NCI-H2196 treated with DMSO at 0.1 percent for 48 hours (cell line): Measurements from ENCODE around the gene LCP1.

ENCODE experiments used
- DNase-seq: peaks from one replicate; lab custom pipeline; 2025; ENCODE audit not compliant: unreplicated experiment; lab: John Stamatoyannopoulos, UW

Gene LCP1

GRCh38 chr13:46131705-46132104, 50.3 kb downstream of the LCP1 start:
- DNase-seq = no peak

DNA sequence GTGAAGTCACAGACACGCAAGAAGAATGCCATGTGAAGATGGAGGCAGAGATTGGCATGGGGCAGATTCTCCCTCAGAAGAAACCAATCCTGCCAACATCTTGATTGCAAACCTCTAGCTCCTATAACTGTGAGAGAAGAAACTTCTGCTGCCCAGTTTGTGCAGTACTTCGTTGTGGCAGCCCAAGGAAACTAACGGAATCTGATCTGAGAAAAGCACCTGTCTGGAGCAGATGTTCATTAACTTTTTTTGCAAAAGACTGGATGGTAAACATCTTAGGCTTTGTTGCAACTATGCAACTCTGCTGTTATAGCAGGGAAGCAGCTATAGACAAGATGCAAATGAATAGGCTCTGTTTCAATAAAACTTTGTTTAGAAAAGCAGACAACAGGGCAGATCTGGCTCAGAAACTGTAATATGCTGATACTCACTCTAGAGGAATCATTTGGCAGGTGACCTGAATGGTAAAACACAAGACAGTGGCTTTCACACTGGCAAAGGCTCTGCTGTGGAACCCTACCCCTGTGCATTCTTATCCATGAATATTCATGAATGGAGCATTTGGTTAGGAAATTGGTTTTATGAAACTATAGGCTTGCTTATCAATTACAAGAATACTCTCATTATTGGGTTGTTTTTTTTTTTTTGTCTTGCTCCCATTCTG, 51.9 kb downstream of the LCP1 start:
- no peak for DNase-seq

DNA sequence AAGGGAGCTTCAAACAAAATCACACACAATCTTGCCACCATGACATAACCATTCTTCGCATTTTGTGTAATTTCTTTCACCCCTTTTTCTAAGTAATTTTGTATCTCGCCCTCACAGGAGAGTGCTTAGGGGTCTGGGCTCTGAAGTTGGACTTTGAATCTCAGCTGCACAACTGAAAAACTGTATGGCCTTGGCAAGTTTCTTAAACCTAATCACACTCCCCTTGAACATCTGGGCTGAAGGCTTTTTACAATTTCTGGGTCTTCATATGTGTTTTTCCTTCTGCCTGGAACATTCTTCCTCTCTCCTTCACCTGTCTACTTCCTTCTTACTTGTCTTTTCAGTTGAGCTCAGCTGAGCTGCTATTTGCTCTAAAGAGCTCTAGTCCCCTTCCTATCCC, 52.9 kb downstream of the LCP1 start:
- no peak for DNase-seq

GRCh38 chr13:46127358-46128023, 54.5 kb downstream of the LCP1 start:
- DNase-seq = no peak

- DNase-seq = peak; percentile 5
Observed at GRCh38 chr13:46126552-46127357, 55.2 kb downstream of the LCP1 start.

GRCh38 chr13:46126056-46126455, 55.9 kb downstream of the LCP1 start:
- DNase-seq = no peak

- no peak for DNase-seq
Observed at GRCh38 chr13:46124967-46125933, 56.7 kb downstream of the LCP1 start.

DNA sequence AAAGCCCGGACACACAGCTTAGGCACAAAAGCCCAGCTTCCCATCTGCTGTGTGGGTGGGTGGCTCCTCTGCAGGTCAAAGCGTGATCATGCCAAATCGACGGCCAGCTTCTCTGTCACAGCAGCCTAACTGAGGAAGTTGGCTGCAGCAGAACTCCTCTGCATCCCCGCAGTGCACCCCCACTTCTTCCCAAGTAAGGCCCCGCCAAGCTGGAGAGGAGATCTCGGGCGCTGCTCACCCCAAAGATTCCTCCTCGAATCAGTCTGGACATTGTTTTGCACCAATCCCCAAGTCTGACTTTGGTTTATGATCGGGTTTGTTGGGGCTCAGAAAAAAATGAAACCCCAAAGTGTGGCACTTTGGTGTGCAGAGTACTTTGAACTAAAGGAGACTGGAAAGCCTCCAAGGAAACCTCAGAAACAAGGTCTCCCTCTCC, 57.4 kb downstream of the LCP1 start:
- DNase-seq = no peak

DNA sequence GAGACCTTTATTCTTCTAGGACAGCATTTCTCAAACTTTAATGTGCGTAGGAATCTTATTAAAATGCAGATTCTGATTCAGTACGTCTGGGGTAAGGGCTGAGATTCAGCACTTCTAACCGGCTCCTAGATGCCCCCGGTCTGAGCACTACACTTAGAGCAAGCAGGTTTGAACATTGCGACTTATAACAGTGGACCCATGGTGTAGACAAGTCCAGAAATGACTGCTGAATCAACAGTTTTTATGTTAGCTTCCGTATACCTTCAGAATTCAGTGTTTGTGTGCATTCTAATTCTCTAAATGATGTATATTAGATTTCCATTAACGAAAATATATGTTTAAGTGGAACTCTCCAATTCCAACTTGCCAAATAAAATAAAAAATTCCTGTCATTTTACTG, 59.7 kb downstream of the LCP1 start:
- DNase-seq = no peak

DNA sequence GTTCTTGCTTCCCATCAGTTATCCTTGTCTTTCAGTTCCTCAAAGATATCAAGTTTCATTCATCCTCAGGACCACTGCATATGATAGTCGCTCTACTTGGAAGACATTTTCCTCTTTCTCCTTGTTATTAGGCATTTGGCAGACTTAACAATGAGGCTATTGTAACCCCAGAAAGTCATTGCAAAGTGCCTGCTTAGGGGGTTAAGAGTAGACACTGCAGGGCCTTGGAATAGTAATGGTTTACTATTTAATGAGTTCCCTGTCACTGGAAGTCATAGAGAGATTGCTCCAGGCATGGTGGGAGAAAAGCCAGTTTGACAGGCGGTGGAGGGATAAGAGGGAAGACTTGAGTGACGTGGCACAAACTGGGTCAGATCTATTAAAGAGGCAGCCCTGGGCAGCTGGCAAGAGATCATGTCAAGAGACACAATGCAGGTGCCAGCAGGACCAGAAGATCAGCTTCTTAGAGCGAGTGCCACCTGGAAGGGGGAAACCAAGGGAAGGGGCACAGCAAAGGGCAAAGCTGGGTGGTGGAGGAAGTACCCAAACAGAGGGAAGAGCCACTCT, 60.3 kb downstream of the LCP1 start:
- DNase-seq = no peak

GRCh38 chr13:46121033-46121432, 60.9 kb downstream of the LCP1 start:
- no peak for DNase-seq

DNA sequence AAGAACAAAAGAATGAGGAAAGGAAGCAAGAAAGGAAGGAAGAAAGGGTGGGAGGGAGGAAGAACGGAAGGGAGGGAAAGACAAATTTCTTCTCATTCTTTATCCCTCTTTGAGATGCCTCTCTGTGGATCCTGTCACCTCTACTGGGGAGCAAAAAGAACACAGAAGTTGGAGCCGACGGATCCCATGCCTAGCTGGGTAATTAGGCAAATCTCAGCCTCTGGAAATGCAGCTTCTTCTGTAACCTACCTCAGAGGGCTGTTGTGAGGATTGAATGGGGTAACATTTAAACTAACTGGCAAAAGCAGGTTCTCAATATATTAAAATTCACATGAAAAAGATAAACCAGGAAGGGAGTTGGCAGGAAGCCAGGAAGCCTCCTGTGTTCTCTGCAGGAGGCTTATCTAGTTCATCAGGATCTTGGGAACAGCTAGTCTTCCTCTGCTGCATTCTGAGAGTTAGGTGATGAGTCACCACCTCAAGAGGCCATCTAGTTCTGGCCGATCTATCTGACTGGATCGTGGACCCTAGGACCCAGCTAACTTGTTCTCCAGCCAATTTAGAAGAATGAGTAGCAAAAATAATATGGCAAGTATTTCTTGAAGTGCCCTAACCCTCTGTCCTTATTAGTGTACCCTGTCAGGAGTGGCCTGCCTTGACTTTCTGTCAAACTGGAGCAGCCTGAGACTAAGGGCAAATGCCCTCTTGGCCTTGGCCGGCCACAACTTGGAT, 61.9 kb downstream of the LCP1 start:
- peak; percentile 13 for DNase-seq

DNA sequence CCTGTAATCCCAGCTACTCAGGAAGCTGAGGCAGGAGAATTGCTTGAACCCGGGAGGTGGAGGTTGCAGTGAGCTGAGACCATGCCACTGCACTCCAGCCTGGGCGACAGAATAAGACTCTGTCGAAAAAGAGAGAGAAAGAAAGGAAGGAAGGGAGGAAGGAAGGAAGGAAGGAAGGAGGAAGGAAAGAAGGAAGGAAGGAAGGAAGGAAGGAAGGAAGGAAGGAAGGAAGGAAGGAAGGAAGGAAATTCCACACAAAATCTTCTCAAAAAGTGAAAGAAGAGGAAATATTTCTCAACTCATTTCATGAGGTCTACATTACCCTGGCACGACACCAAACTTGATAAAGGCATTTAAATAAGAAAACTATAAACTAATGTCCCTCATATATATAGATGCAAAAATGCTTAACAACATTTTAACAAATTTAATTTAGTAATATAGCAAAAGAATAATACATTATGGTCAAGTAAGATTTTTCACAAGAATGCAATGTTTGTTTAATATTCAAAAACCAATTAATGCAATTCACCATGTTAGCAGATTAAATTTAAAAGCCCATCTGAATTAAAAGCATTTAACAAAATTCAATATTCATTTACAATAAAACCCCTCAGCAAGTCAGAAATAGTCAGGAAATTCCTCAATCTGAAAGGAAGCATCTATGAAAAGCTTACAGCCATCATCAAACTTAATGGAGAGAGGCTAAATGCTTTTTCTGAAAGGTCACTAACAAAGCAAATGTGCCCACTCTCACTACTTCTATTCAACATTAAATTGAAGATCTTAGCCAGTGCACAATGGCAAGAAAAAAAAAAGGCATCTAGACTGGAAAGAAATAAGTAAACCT, 65.1 kb downstream of the LCP1 start:
- DNase-seq = no peak

- DNase-seq = no peak
Observed at GRCh38 chr13:46114613-46115012, 67.4 kb downstream of the LCP1 start.

GRCh38 chr13:46113596-46113995, 68.4 kb downstream of the LCP1 start:
- DNase-seq = no peak

GRCh38 chr13:46111151-46111550, 70.8 kb downstream of the LCP1 start:
- DNase-seq = no peak

- DNase-seq = no peak
Observed at GRCh38 chr13:46109451-46109850, 72.5 kb downstream of the LCP1 start.

DNA sequence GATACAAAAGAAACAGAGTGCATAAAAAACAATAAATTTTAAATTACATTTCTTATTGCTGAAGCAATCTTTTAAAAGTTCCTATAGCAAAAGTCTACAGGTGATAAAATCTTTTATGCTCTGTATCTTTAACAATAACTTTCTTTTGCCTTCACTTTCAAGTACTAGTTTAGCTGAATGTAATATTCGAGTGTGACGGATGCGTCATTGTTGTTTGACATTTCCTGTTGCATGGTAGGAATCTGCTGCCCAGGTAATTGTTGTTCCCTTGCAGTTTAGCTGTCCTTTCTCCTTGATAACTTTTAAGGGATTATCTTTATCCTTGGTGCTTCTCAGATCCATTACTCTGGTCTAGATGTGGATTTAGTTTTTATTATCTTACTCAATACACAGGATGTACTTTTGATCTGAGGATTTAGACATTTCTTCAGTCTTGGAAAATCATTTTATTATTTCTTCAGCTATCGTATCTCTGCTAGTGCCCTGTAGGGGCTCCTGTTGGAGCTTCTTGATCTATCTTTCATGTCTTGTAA, 75.1 kb downstream of the LCP1 start:
- no peak for DNase-seq

GRCh38 chr13:46104868-46105267, 77.1 kb downstream of the LCP1 start, which contains the start of gene CPB2:
Gene CPB2, minus strand, starts transcription at chr13:46105033. Its CDS starts 24 bp downstream, at chr13:46105009.
- no peak for DNase-seq
